ENCODE data around the gene ANKRD35.
"Not testable (repeated sequence)": the region's sequence is repeated elsewhere in the genome, so short reads cannot be mapped to it uniquely, and the experiment has no call there.

Gene ANKRD35

GRCh38 chr1:145845144-145845513 is 40.5 kb downstream of the ANKRD35 start:
- peak; percentile 4 for DNase-seq (ENCODE audit: low read depth)
- TF ChIP-seq, protein P1, sequence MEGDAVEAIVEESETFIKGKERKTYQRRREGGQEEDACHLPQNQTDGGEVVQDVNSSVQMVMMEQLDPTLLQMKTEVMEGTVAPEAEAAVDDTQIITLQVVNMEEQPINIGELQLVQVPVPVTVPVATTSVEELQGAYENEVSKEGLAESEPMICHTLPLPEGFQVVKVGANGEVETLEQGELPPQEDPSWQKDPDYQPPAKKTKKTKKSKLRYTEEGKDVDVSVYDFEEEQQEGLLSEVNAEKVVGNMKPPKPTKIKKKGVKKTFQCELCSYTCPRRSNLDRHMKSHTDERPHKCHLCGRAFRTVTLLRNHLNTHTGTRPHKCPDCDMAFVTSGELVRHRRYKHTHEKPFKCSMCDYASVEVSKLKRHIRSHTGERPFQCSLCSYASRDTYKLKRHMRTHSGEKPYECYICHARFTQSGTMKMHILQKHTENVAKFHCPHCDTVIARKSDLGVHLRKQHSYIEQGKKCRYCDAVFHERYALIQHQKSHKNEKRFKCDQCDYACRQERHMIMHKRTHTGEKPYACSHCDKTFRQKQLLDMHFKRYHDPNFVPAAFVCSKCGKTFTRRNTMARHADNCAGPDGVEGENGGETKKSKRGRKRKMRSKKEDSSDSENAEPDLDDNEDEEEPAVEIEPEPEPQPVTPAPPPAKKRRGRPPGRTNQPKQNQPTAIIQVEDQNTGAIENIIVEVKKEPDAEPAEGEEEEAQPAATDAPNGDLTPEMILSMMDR (IDR thresholded peaks at IDR 0.05; ENCODE audit: insufficient read depth, low read depth, low read length, missing control alignments), result no peak
- H3K4me3 ChIP-seq (ENCODE audit: low read length), result peak overlapping the region; percentile 57

GRCh38 chr1:145843031-145843430 is 42.6 kb downstream of the ANKRD35 start:
- no peak overlapping the region for H3K4me3 ChIP-seq (ENCODE audit: low read length)
- DNase-seq (ENCODE audit: low read depth), result no peak
- TF ChIP-seq, protein P1 (IDR thresholded peaks at IDR 0.05; ENCODE audit: insufficient read depth, low read depth, low read length, missing control alignments), result no peak

GRCh38 chr1:145837656-145838055 is 48.0 kb downstream of the ANKRD35 start:
- H3K4me3 ChIP-seq (ENCODE audit: low read length), result no peak overlapping the region
- TF ChIP-seq, protein P1 (IDR thresholded peaks at IDR 0.05; ENCODE audit: insufficient read depth, low read depth, low read length, missing control alignments), result no peak
- peak; percentile 34 for DNase-seq (ENCODE audit: low read depth)

DNA sequence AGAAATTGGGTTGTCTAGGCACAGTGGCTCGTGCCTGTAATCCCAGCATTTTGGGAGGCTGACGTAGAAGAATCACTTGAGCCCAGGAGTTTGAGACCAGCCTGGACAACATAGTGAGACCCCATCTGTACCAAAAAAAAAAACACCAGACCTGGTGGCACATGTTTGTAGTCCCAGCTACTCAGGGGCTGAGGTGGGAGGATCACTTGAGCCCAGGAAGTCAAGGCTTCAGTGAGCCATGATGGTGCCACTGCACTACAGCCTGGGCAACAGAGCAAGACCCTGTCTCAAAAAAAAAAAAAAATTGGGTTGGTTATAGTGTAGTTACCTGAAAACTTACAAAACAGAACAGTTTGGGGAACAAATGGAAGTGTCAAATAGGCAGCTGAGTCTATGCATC is 54.9 kb downstream of the ANKRD35 start:
- not testable (repeated sequence) for DNase-seq (ENCODE audit: low read depth); H3K4me3 ChIP-seq (ENCODE audit: low read length)

DNA sequence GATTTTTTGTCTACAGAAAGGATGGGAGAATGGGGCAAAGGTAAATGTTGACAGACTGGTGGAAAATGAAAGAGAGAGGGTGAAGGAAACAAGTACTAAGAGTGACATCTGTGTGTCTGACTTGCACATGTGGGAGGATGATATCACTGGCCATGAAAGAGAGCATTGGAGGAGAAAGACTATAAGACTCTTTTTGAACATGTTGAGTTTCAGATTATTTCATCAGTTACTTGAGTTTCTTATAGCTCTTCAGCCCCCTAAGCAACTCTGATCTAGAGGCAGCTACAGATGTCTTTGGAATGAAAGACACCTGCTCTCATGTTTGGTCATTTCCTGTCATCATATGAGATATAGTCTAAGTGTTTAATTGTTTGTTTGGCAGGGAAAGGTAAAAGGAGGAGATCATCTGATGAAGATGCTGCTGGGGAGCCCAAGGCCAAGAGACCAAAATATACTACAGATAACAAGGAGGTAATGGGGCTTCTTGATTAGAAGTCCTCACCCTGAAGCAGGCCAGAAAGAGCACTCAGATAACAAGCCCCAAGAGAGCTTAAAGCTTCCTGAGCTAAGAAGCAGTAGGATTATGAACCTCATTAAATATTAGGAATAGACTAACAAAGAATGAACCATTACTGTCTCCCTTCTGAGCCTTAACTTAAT is 57.2 kb downstream of the ANKRD35 start:
- TF ChIP-seq, protein P1 (IDR thresholded peaks at IDR 0.05; ENCODE audit: insufficient read depth, low read depth, low read length, missing control alignments), result no peak
- no peak overlapping the region for H3K4me3 ChIP-seq (ENCODE audit: low read length)

DNA sequence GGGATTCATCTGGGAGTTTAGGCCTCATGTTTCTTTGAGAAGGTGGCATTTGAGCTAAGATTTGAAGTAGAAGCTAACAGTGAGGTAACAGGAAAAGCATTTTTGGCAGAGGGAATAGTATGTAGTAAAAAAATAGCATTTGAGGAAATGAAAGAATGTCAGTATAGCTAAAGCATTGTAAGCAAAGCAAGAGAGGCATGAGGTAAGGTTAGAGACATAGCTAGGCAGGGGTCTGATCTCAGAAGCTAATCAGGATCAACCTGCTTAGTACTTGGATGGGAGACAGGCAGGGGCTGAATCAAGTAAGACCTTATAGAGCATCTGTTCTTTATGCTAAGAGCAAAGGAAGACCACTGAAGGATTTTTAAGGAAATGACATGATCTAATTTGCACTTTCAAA is 57.7 kb downstream of the ANKRD35 start:
- TF ChIP-seq, protein P1 (IDR thresholded peaks at IDR 0.05; ENCODE audit: insufficient read depth, low read depth, low read length, missing control alignments), result no peak
- H3K4me3 ChIP-seq (ENCODE audit: low read length), result no peak overlapping the region
- no peak for DNase-seq (ENCODE audit: low read depth)

More for the DNA sequence above, 57.2 kb downstream of the ANKRD35 start:
- DNase-seq (ENCODE audit: low read depth), result no peak

DNA sequence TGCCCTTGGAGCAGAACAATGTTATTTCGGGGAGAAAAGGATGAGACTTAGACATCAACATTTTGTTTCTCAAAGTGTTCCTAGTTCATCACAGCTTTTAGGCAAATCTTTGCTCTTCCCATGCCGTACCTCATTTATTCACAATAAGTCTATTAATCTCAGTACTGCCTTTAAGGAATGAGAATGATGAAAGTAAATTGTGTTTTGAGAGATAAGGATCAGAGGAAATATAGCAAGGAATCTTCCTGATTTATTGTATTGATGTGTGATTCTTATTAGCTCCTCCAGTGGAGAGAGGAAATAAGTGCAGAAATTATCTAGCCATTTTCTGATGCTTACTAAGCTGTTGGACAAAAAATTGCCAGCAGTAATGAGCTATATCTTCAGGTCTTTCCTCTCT is 59.6 kb downstream of the ANKRD35 start:
- DNase-seq (ENCODE audit: low read depth), result no peak
- TF ChIP-seq, protein P1 (IDR thresholded peaks at IDR 0.05; ENCODE audit: insufficient read depth, low read depth, low read length, missing control alignments), result no peak
- no peak overlapping the region for H3K4me3 ChIP-seq (ENCODE audit: low read length)

Data from epithelial cell of esophagus (primary cell).